Panc1 (cell line): ENCODE results near the gene SIAE. TPM values are rescaled to one million over a fixed set of nuclear protein-coding genes. Genes with fewer than 3 reads are reported as not detected.

Experiments
- ATAC-seq: fragments of 200-7000 bp; cut with Tn5 transposase; 2 replicates; pipeline ENCODE4 v1.9.1; 2020; ENCODE audit warnings: mild to moderate bottlenecking, moderate library complexity
- BruUV-seq: library from RNA; stranded (reverse); fragments of 400-500 nt; replicated peaks from 2 replicates; lab custom pipeline; 2021; lab: Mats Ljungman, UMichigan
- CTCF ChIA-PET: fragments of 300-600 bp; sonication (Branson Sonifier 250); formaldehyde crosslinking; loops from one replicate; lab custom pipeline; 2022; ENCODE audit warnings: antibody characterized with exemption; lab: Charles Lee
- POLR2A ChIA-PET: fragments of 300-600 bp; sonication (Branson Sonifier 250); formaldehyde crosslinking; loops from one replicate; lab custom pipeline; 2022; ENCODE audit warnings: antibody characterized with exemption; lab: Charles Lee
- DNase-seq: peaks from one replicate; pipeline ENCODE4 v3.0.0-alpha.2; 2010; ENCODE audit warnings: low read depth, low spot score
- H3K27ac ChIP-seq: 2 replicates; pipeline ENCODE4 v1.5.1; 2011; ENCODE audit warnings: mild to moderate bottlenecking, low read length, inconsistent platforms
- H3K27me3 ChIP-seq: fragments of 200-500 bp; sonication (Bioruptor generic); 2 replicates; pipeline ENCODE4 v1.6.0; 2014; ENCODE audit warnings: low read length, inconsistent platforms; ENCODE audit not compliant: control insufficient read depth, insufficient read depth
- H3K36me3 ChIP-seq: fragments of 200-500 bp; sonication (Bioruptor generic); 2 replicates; pipeline ENCODE4 v1.5.1; 2014; ENCODE audit warnings: inconsistent platforms, mild to moderate bottlenecking, low read length, moderate library complexity; ENCODE audit not compliant: control insufficient read depth, insufficient read depth
- H3K4me1 ChIP-seq: 2 replicates; pipeline ENCODE4 v1.5.1; 2011; ENCODE audit warnings: inconsistent platforms, mild to moderate bottlenecking, low read length, moderate library complexity; ENCODE audit not compliant: control insufficient read depth, insufficient read depth
- H3K4me3 ChIP-seq, 2 experiments: 2 replicates each; pipeline ENCODE4 v1.5.1; 2011 to 2012; ENCODE audit warnings: low read depth in 2 of 2, low read length in 2 of 2, mild to moderate bottlenecking in 2 of 2, inconsistent platforms in 1 of 2, moderate library complexity in 1 of 2
- H3K9me3 ChIP-seq: fragments of 200-500 bp; sonication (Bioruptor generic); 2 replicates; pipeline ENCODE4 v1.5.1; 2014; ENCODE audit warnings: low read depth, mild to moderate bottlenecking, inconsistent platforms, low read length, moderate library complexity; ENCODE audit not compliant: control insufficient read depth, insufficient read depth
- CTCF ChIP-seq: fragments of 450-650 bp; IDR thresholded peaks from 2 replicates; pipeline ENCODE4 v1.5.1; 2017; ENCODE audit warnings: mild to moderate bottlenecking
- POLR2AphosphoS5 ChIP-seq: IDR thresholded peaks from 2 replicates; pipeline ENCODE4 v1.6.1; 2012; ENCODE audit warnings: mild to moderate bottlenecking, low read depth, low read length, moderate library complexity
- REST ChIP-seq, 2 experiments: IDR thresholded peaks; 2 replicates each; pipeline ENCODE4 v1.6.1; 2011 to 2012; ENCODE audit warnings: low read depth in 2 of 2, control low read depth in 1 of 2, low read length in 1 of 2, mild to moderate bottlenecking in 1 of 2, moderate library complexity in 1 of 2; ENCODE audit not compliant: insufficient read depth in 1 of 2
- SIN3A ChIP-seq: IDR thresholded peaks from 2 replicates; pipeline ENCODE4 v1.6.1; 2012; ENCODE audit warnings: low read depth, mild to moderate bottlenecking, low read length, moderate library complexity, borderline replicate concordance; ENCODE audit not compliant: insufficient read depth
- TCF7L2 ChIP-seq: IDR thresholded peaks from 2 replicates; pipeline ENCODE4 v1.6.1; 2011; ENCODE audit warnings: mild to moderate bottlenecking, low read depth, low read length, inconsistent platforms
- in situ Hi-C: cut with HindIII; loops from 2 replicates; pipeline ENCODE4 v1.10.0; 2016; ENCODE audit warnings: low sequenced_read_pairs, low pct_unique_long_range_greater_than_20kb
- intact Hi-C: fragments of 100-400 bp; cut with micrococcal nuclease; formaldehyde crosslinking; loops from one replicate; pipeline ENCODE4 v1.10.0; 2022; ENCODE audit not compliant: unreplicated experiment
- total RNA-seq: library from RNA; stranded (reverse); gene quantifications from one replicate; pipeline ENCODE4 v1.2.1, GENCODE V29; 2021; ENCODE audit not compliant: unreplicated experiment

The SIAE gene
- total RNA-seq, 1 experiment from 2014 or later: 14.9 TPM

- peak; percentile 51 for DNase-seq
- in situ Hi-C loops: loop anchor here (10.0 kb wide), 1 partner anchor 166 kb away; no protein-coding TSS in a partner anchor
- TF ChIP-seq POLR2AphosphoS5 (no peak), SIN3A (no peak), CTCF (peak; percentile 92), TCF7L2 (no peak)
- no peaks in the 10 kb centered on the region for H3K36me3 ChIP-seq
- ChIA-PET CTCF (interaction anchor here (0.6 to 1.8 kb wide), 10 partner anchors 9 to 425 kb away, joined by 3 to 16 read pairs (median 4); partner anchors contain the start of gene ESAM), POLR2A (interaction anchor here (0.6 kb wide), 1 partner anchor 97 kb away, joined by 5 read pairs; no protein-coding TSS in a partner anchor)
- no peak overlapping the region for H3K27ac ChIP-seq
- no peaks in the 10 kb centered on the region for H3K27me3 ChIP-seq
- peak; percentile 62 for ATAC-seq
- H3K4me1 ChIP-seq: peaks cover 7% of the 10 kb centered on the region
- intact Hi-C loops: loop anchor here (1.0 to 5.0 kb wide), 3 partner anchors 78 to 168 kb away; no protein-coding TSS in a partner anchor
- BruUV-seq: no TSS peak
- H3K4me3 ChIP-seq: no peak overlapping the region
- H3K9me3 ChIP-seq: no peaks in the 10 kb centered on the region
These were observed 4.3 kb downstream of the SIAE start for GRCh38 chr11:124669193-124669592.

GRCh38 chr11:124667601-124668000, 5.9 kb downstream of the SIAE start:
- ATAC-seq (no peak), DNase-seq (no peak)
- BruUV-seq: no TSS peak
- no peak overlapping the region for H3K4me3 ChIP-seq
- CTCF ChIA-PET: no interaction called here
- in situ Hi-C loops (loop anchor here (10.0 kb wide), 1 partner anchor 167 kb away; no protein-coding TSS in a partner anchor), intact Hi-C loops (loop anchor here (5.0 kb wide), 1 partner anchor 80 kb away; no protein-coding TSS in a partner anchor)
- no peak overlapping the region for H3K27ac ChIP-seq
- TF ChIP-seq CTCF: no peak
- no peak for TF ChIP-seq REST (IDR thresholded peaks at IDR 0.05; ENCODE audit: insufficient read depth in 1 of 2, low read depth in 2 of 2, low read length in 1 of 2)
- no peak for TF ChIP-seq SIN3A
- TF ChIP-seq POLR2AphosphoS5: no peak
- no peak for TF ChIP-seq TCF7L2
- no peaks in the 10 kb centered on the region for H3K27me3 ChIP-seq
- H3K4me1 ChIP-seq: peaks cover 2% of the 10 kb centered on the region
- no peaks in the 10 kb centered on the region for H3K36me3 ChIP-seq
- H3K9me3 ChIP-seq: no peaks in the 10 kb centered on the region
- POLR2A ChIA-PET: no interaction called here
